K562 (cell line): ENCODE data around the gene KMT2D. TPM values are rescaled to one million over a fixed set of nuclear protein-coding genes. Genes with fewer than 3 reads are reported as not detected.

Source experiments
- BHLHE40 ChIP-seq: IDR thresholded peaks from 2 replicates; pipeline ENCODE4 v1.6.1; 2011; ENCODE audit warnings: low read length, improper control_type of control experiment
- CBX3 ChIP-seq, 2 experiments: IDR thresholded peaks; 1 replicate in 1 of 2; 2 replicates in 1 of 2; pipeline ENCODE4 v1.6.1; 2012; ENCODE audit warnings: inconsistent platforms in 2 of 2, low read length in 2 of 2, borderline replicate concordance in 1 of 2, control low read depth in 1 of 2
- FIP1L1 ChIP-seq: fragments of 200-400 bp; formaldehyde crosslinking; IDR thresholded peaks from 2 replicates; pipeline ENCODE4 v1.6.1; 2018; ENCODE audit warnings: mild to moderate bottlenecking, low read depth, low read length; ENCODE audit not compliant: poor library complexity, severe bottlenecking
- L3MBTL2 ChIP-seq: fragments of 450-650 bp; IDR thresholded peaks from 2 replicates; pipeline ENCODE4 v1.6.1; 2016; ENCODE audit warnings: mild to moderate bottlenecking, moderate library complexity
- LCOR ChIP-seq: sonication (generic); formaldehyde crosslinking; IDR thresholded peaks from 2 replicates; pipeline ENCODE4 v1.8.0; 2022; ENCODE audit warnings: mild to moderate bottlenecking, missing genetic modification reagents
- NCOA1 ChIP-seq: fragments of 450-650 bp; IDR thresholded peaks from 2 replicates; pipeline ENCODE4 v1.6.1; 2016; ENCODE audit warnings: low read depth
- RBM39 ChIP-seq: fragments of 200-400 bp; formaldehyde crosslinking; optimal IDR thresholded peaks from 2 replicates; pipeline ENCODE3; 2018; ENCODE audit warnings: low read depth, low read length
- SREBF2 ChIP-seq: sonication (generic); formaldehyde crosslinking; IDR thresholded peaks from 2 replicates; pipeline ENCODE4 v1.4.0; 2020; ENCODE audit warnings: mild to moderate bottlenecking, missing genetic modification reagents
- XRCC5 ChIP-seq: fragments of 200-400 bp; formaldehyde crosslinking; IDR thresholded peaks from 2 replicates; pipeline ENCODE4 v1.6.1; 2017; ENCODE audit warnings: low read depth, mild to moderate bottlenecking, low read length
- polyA plus RNA-seq, 8 experiments: library from polyadenylated mRNA; depleted of rRNA in 4 of 8; stranded (reverse) in 5 of 8; unstranded in 3 of 8; fragments of >200 nt; fragmentation: Nextera tagmentation in 2 of 8; fragmentation: Illumina TruSeq in 1 of 8; extraction: Ambion mirVana in 2 of 8; extraction: Trizol in 1 of 8; gene quantifications; 2 replicates each; pipeline versions ENCODE4 v1.2.1 to v1.2.3, GENCODE V29; 2011 to 2014; ENCODE audit warnings: inconsistent platforms in 1 of 8, missing spikeins in 1 of 8
- total RNA-seq, 7 experiments: library from RNA; depleted of rRNA in 6 of 7; stranded (reverse); fragments of >200 nt in 6 of 7; fragmentation: Illumina TruSeq in 2 of 7; extraction: Trizol in 2 of 7; gene quantifications; 2 replicates each; pipeline versions ENCODE4 v1.2.1 to v1.2.3, GENCODE V29; 2011 to 2021; ENCODE audit warnings: low replicate concordance in 1 of 7
- TF ChIP-seq, protein P1 (sequence below), 2 experiments: fragments of 450-650 bp; IDR thresholded peaks; 2 replicates each; pipeline ENCODE4 v1.6.1; 2018; ENCODE audit warnings: mild to moderate bottlenecking in 2 of 2, low read depth in 1 of 2; ENCODE audit not compliant: partially characterized antibody in 2 of 2
- TF ChIP-seq, protein P2 (sequence below): fragments of 450-650 bp; IDR thresholded peaks from 2 replicates; pipeline ENCODE4 v1.6.1; 2016
- TF ChIP-seq, protein P3 (sequence below): fragments of 450-650 bp; IDR thresholded peaks from 2 replicates; pipeline ENCODE4 v1.6.1; 2018; ENCODE audit not compliant: partially characterized antibody
- TF ChIP-seq, protein P4 (sequence below): fragments of 450-650 bp; IDR thresholded peaks from 2 replicates; pipeline ENCODE4 v1.6.1; 2016; ENCODE audit warnings: mild to moderate bottlenecking

The KMT2D gene
- total and polyA plus RNA-seq, 9 of the 15 experiments (the other 6 are each of a cell fraction or from before 2014, with no cell fraction given) = 0.22 to 93.7 (median 13.7) TPM

DNA sequence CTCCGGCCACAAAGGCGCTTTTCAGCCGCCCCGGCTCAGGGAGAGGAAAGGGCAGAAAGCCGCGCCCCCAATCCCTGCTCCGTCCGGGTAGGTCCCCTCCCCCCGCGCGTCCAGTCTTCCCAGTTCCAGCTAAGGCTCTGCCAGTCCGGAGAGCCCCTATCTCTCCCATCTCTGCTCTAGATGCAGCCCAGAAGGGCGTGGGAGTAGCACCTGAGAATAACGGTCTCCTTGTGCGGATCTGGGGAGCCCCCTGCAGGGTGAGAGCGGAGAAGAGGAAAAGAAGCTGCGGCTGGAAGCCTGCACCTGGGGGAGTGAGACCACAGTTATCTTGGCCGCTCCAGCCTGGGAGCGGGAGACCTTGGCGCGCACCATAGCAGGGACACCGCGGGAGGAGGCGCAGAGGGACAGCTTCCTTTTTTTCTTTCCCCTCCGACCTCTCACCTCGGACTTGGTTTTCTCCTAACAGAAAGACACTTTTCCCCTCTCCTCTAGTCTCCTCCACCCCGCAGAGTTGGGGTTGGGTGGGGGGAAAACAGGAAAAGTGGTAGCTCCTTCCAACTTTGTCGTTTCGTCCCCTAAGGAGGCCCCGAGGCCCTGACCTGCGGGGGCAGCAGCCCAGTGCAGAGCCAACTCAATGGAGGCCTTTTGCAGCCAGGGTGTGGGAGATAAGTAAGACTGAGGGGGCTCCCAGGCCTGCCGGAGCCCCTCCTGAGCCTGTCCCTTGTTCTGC lies 31.7 kb upstream of the KMT2D start (continued):
- TF ChIP-seq, protein P1, sequence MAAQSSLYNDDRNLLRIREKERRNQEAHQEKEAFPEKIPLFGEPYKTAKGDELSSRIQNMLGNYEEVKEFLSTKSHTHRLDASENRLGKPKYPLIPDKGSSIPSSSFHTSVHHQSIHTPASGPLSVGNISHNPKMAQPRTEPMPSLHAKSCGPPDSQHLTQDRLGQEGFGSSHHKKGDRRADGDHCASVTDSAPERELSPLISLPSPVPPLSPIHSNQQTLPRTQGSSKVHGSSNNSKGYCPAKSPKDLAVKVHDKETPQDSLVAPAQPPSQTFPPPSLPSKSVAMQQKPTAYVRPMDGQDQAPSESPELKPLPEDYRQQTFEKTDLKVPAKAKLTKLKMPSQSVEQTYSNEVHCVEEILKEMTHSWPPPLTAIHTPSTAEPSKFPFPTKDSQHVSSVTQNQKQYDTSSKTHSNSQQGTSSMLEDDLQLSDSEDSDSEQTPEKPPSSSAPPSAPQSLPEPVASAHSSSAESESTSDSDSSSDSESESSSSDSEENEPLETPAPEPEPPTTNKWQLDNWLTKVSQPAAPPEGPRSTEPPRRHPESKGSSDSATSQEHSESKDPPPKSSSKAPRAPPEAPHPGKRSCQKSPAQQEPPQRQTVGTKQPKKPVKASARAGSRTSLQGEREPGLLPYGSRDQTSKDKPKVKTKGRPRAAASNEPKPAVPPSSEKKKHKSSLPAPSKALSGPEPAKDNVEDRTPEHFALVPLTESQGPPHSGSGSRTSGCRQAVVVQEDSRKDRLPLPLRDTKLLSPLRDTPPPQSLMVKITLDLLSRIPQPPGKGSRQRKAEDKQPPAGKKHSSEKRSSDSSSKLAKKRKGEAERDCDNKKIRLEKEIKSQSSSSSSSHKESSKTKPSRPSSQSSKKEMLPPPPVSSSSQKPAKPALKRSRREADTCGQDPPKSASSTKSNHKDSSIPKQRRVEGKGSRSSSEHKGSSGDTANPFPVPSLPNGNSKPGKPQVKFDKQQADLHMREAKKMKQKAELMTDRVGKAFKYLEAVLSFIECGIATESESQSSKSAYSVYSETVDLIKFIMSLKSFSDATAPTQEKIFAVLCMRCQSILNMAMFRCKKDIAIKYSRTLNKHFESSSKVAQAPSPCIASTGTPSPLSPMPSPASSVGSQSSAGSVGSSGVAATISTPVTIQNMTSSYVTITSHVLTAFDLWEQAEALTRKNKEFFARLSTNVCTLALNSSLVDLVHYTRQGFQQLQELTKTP (IDR thresholded peaks at IDR 0.05; ENCODE audit: low read depth in 1 of 2, partially characterized antibody in 2 of 2) = peak; percentile 35 to 88
- TF ChIP-seq CBX3 (IDR thresholded peaks at IDR 0.05; ENCODE audit: borderline replicate concordance in 1 of 2, low read length in 2 of 2) = peak in 1 of 2 experiments; percentile 36; a peak in 1 of 3 replicates
- TF ChIP-seq, protein P2, sequence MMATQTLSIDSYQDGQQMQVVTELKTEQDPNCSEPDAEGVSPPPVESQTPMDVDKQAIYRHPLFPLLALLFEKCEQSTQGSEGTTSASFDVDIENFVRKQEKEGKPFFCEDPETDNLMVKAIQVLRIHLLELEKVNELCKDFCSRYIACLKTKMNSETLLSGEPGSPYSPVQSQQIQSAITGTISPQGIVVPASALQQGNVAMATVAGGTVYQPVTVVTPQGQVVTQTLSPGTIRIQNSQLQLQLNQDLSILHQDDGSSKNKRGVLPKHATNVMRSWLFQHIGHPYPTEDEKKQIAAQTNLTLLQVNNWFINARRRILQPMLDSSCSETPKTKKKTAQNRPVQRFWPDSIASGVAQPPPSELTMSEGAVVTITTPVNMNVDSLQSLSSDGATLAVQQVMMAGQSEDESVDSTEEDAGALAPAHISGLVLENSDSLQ = 0 out of 2 replicates have a peak, but pooled peaks have one; percentile 6
- TF ChIP-seq, protein P3, sequence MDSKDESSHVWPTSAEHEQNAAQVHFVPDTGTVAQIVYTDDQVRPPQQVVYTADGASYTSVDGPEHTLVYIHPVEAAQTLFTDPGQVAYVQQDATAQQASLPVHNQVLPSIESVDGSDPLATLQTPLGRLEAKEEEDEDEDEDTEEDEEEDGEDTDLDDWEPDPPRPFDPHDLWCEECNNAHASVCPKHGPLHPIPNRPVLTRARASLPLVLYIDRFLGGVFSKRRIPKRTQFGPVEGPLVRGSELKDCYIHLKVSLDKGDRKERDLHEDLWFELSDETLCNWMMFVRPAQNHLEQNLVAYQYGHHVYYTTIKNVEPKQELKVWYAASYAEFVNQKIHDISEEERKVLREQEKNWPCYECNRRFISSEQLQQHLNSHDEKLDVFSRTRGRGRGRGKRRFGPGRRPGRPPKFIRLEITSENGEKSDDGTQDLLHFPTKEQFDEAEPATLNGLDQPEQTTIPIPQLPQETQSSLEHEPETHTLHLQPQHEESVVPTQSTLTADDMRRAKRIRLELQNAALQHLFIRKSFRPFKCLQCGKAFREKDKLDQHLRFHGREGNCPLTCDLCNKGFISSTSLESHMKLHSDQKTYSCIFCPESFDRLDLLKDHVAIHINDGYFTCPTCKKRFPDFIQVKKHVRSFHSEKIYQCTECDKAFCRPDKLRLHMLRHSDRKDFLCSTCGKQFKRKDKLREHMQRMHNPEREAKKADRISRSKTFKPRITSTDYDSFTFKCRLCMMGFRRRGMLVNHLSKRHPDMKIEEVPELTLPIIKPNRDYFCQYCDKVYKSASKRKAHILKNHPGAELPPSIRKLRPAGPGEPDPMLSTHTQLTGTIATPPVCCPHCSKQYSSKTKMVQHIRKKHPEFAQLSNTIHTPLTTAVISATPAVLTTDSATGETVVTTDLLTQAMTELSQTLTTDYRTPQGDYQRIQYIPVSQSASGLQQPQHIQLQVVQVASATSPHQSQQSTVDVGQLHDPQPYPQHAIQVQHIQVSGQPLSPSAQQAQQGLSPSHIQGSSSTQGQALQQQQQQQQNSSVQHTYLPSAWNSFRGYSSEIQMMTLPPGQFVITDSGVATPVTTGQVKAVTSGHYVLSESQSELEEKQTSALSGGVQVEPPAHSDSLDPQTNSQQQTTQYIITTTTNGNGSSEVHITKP = peak; percentile 99
- TF ChIP-seq LCOR (CRISPR knock-in tag) = no peak; the same call in 1 of the 2 replicates
- no peak for TF ChIP-seq RBM39
- TF ChIP-seq BHLHE40 = peak; percentile 80; the same call in 1 of the 2 replicates
- TF ChIP-seq XRCC5 = peak; percentile 95
- peak; percentile 85 for TF ChIP-seq NCOA1
- peak; percentile 75 for TF ChIP-seq L3MBTL2
- TF ChIP-seq SREBF2 (CRISPR knock-in tag) = no peak
- TF ChIP-seq FIP1L1 = no peak
- TF ChIP-seq, protein P4, sequence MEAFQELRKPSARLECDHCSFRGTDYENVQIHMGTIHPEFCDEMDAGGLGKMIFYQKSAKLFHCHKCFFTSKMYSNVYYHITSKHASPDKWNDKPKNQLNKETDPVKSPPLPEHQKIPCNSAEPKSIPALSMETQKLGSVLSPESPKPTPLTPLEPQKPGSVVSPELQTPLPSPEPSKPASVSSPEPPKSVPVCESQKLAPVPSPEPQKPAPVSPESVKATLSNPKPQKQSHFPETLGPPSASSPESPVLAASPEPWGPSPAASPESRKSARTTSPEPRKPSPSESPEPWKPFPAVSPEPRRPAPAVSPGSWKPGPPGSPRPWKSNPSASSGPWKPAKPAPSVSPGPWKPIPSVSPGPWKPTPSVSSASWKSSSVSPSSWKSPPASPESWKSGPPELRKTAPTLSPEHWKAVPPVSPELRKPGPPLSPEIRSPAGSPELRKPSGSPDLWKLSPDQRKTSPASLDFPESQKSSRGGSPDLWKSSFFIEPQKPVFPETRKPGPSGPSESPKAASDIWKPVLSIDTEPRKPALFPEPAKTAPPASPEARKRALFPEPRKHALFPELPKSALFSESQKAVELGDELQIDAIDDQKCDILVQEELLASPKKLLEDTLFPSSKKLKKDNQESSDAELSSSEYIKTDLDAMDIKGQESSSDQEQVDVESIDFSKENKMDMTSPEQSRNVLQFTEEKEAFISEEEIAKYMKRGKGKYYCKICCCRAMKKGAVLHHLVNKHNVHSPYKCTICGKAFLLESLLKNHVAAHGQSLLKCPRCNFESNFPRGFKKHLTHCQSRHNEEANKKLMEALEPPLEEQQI = no peak
